Measurements from ENCODE around the gene TMEM52. TPM values are rescaled to one million over a fixed set of nuclear protein-coding genes. Genes with fewer than 3 reads are reported as not detected.

The TMEM52 gene
- total RNA-seq, 1 donor from 2014 or later, result 0.92 TPM

DNA sequence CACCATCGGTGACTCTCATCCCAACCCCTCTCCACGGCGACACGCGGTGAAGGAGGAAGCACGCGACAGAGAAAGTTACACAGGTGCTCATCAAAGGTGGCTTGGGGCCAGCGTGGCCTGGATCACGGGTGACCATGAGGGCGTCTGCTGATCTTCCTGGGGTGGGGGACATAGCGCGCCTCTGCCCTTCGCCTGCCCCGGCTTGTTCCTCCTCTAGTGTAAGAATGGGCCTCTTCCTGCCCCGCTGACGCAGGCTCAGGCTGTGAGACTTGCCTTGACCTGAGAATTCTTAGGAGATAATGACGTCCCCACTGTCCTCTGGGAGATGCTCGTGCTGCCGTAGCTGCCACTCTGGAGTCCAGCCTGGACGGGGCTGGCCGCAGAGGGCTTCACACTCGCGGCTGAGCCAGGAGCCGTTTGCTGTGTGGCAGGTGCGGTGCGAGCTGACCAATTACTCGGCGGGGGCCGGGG, 39.0 kb upstream of the TMEM52 start:
- TF ChIP-seq, protein P1, sequence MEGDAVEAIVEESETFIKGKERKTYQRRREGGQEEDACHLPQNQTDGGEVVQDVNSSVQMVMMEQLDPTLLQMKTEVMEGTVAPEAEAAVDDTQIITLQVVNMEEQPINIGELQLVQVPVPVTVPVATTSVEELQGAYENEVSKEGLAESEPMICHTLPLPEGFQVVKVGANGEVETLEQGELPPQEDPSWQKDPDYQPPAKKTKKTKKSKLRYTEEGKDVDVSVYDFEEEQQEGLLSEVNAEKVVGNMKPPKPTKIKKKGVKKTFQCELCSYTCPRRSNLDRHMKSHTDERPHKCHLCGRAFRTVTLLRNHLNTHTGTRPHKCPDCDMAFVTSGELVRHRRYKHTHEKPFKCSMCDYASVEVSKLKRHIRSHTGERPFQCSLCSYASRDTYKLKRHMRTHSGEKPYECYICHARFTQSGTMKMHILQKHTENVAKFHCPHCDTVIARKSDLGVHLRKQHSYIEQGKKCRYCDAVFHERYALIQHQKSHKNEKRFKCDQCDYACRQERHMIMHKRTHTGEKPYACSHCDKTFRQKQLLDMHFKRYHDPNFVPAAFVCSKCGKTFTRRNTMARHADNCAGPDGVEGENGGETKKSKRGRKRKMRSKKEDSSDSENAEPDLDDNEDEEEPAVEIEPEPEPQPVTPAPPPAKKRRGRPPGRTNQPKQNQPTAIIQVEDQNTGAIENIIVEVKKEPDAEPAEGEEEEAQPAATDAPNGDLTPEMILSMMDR (IDR thresholded peaks at IDR 0.05; ENCODE audit: insufficient read depth, low read length, poor library complexity, severe bottlenecking), result no peak
- H3K36me3 ChIP-seq (ENCODE audit: control insufficient read depth, insufficient read depth, low read length), result no peaks in the 10 kb centered on the region
- no peak for DNase-seq (ENCODE audit: low read depth)

DNA sequence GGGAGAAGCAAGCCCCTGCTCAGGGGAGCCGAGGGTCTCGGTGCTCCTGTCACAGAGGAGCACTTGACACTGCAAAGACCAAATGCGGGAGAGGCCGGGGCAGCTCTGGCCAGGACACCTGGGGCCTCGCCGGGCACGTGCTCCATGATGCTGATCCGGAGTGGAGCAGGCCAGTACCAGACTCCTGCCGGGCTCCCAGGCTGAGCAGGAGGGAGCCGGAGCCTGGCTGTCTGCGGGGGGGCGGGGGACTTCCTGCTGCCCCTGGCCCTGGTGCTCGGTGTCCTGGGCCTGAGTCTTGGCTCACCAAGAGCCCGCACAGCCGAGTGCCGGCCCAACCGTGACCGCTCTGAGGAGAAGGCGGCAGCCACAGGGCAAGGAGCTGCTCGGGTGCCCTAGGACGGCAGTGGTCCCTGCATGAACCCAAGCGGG, 38.5 kb upstream of the TMEM52 start:
- Histone ChIP-seq H3K4me3 (ENCODE audit: low read depth, low read length) (no peak overlapping the region), H3K27me3 (ENCODE audit: control insufficient read depth, insufficient read depth, low read length) (peaks cover 23% of the 10 kb centered on the region), H3K36me3 (ENCODE audit: control insufficient read depth, insufficient read depth, low read length) (no peaks in the 10 kb centered on the region)
- no peak for DNase-seq (ENCODE audit: low read depth)
- TF ChIP-seq, protein P1 (IDR thresholded peaks at IDR 0.05; ENCODE audit: insufficient read depth, low read length, poor library complexity, severe bottlenecking), result no peak

More for the DNA sequence above, 39.0 kb upstream of the TMEM52 start:
- H3K27me3 ChIP-seq (ENCODE audit: control insufficient read depth, insufficient read depth, low read length), result peaks cover 27% of the 10 kb centered on the region
- no peak overlapping the region for H3K4me3 ChIP-seq (ENCODE audit: low read depth, low read length)

DNA sequence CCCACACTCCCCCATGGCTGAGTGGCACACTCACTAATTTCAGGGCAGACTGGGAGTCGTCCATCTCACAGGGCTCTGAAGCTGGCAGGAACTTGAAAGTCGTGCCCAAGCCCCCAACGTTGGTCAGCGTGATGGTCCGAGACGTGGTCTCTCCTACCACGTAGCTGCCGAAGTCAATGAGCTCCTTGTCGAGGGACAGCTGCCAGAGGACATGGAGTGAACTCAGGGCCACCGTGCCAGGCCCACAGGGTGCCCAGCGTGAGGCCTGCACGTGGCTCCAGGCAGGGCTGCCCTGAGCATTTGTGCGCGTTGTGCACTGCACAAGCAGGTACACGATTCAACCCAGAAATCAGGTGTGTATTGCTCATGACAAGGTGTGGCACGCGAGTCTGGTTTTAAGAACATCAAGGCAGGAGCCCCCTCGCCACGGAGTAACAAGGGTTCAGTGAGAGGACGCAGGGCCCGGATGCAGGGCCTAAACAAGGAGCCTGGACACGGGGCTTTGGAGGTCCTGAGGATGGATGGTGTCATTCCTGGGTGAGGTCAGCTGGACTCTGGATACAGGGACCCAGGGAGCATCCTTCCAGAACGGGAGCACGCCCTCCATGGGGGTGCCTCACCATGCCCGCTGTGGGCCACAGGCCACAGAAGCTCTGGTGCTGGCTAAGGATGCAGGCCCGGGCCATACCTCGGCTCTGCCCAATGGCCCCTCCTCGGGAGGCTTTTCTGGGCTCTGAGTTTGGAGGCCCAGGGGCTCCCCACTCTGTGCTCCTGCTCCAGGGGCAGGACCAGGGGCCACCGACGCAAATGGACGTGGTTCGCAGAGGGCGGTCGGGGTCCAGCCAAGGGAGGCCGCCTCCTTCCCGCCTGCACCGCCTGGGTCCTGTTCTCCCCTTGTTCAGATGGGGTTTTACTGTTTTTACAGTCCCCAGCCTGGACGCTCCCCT, 37.8 kb upstream of the TMEM52 start:
- Histone ChIP-seq H3K36me3 (ENCODE audit: control insufficient read depth, insufficient read depth, low read length) (no peaks in the 10 kb centered on the region), H3K27me3 (ENCODE audit: control insufficient read depth, insufficient read depth, low read length) (peaks cover 22% of the 10 kb centered on the region), H3K4me3 (ENCODE audit: low read depth, low read length) (no peak overlapping the region)
- TF ChIP-seq, protein P1 (IDR thresholded peaks at IDR 0.05; ENCODE audit: insufficient read depth, low read length, poor library complexity, severe bottlenecking), result no peak
- no peak for DNase-seq (ENCODE audit: low read depth)

DNA sequence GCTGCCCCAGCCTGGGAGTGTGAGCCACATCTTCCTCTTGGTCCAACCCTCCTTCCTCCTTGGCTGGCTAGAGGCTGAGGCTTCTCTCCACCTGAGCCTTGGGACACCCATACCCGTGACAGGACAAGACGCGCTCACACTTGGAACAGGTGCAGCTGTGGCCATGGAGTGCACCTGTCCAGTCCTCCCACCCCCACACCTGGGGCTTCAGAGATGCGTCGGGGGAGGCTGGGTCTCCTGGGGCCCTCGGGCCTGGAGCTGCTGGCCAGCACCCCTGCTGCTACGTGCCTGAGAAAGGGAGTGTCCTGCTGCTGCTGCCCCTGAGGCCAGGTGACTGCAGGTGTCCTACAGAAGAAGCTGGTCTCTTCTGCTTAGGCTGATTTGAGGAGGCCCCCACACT, 37.0 kb upstream of the TMEM52 start:
- peaks cover 19% of the 10 kb centered on the region for H3K27me3 ChIP-seq (ENCODE audit: control insufficient read depth, insufficient read depth, low read length)

DNA sequence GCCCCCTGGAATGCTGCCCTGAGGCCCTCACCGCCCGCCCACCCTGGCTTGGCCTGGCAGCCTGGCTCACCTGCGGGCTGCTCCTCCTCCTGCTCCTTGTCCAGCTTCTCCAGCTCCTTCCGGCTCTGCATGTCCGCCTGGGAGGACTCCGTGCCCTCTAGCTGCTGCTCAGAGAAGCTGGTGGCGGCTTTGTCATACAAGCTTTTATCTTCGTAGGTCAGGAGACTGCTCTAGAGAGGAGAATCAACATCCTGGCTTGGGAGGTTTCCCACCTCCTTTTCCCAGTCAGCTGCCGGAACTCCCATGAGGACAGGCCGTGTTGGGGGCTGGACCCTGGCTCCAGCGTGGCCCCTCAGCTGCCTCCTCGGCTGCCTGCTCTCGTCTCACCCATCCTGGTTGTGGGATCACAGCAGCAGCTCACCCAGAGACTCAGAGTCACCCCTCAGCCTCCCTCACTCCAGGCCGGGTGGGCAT, 36.6 kb upstream of the TMEM52 start:
- Histone ChIP-seq H3K4me3 (ENCODE audit: low read depth, low read length) (no peak overlapping the region), H3K27me3 (ENCODE audit: control insufficient read depth, insufficient read depth, low read length) (peaks cover 19% of the 10 kb centered on the region), H3K36me3 (ENCODE audit: control insufficient read depth, insufficient read depth, low read length) (no peaks in the 10 kb centered on the region)
- TF ChIP-seq, protein P1 (IDR thresholded peaks at IDR 0.05; ENCODE audit: insufficient read depth, low read length, poor library complexity, severe bottlenecking), result no peak
- DNase-seq (ENCODE audit: low read depth), result no peak

More for the DNA sequence above, 37.0 kb upstream of the TMEM52 start:
- DNase-seq (ENCODE audit: low read depth), result no peak
- Histone ChIP-seq H3K36me3 (ENCODE audit: control insufficient read depth, insufficient read depth, low read length) (no peaks in the 10 kb centered on the region), H3K4me3 (ENCODE audit: low read depth, low read length) (no peak overlapping the region)
- TF ChIP-seq, protein P1 (IDR thresholded peaks at IDR 0.05; ENCODE audit: insufficient read depth, low read length, poor library complexity, severe bottlenecking), result no peak

Measured in kidney epithelial cell (primary cell).